GM18868 (cell line): ENCODE data around the gene OBSCN.

ENCODE experiments used
- ATAC-seq: cut with Tn5 transposase; IDR thresholded peaks from one replicate; pipeline ENCODE4 v1.9.1; 2021; ENCODE audit warnings: mild to moderate bottlenecking, moderate library complexity; ENCODE audit not compliant: unreplicated experiment

The OBSCN gene

DNA sequence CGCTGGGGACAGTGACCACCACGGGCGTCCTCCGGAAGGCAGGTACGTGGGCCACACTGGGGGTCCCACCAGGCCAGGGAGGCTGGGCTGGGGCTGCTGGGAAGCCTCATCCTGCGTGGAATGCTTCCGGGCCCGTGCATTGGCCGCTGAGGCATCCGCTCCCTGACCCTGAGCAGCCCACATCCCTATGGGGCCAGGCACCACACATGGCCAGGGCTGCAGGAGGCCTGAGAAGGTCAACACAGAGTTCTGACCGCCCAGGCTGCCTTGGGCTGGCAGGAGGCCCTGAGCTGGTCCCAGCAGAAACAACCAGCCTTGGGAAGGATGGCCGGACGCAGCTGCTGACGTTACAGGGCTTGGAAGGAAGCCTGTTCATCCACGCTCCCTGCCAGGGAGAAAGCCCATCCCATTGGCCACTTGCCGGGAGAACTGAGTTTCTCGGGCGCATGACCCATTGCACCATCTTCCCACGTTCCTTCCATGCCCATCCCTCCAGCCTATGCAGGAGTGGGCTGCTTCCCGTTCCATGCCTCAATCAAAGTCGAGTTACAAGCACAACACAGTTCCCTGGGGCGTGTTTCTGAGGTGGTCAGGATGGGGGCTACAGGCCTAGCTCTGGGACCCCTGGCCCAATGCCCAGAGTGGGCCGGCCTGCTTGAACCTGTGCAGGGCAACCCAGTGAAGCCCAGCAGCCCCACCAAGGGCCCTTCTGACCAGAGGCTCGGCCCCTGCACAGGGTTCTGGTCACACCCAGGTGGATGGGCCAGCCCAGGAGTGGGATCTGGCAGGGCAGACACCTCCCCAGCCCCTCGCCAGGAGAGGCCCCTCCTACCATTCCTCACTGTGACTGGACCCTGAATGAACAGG is 167.1 kb downstream of the OBSCN start:
- ATAC-seq: no peak

GRCh38 chr1:228375578-228376261 is 167.9 kb downstream of the OBSCN start:
- no peak for ATAC-seq

- no peak for ATAC-seq
Observed at GRCh38 chr1:228376262-228376628, 168.4 kb downstream of the OBSCN start.

DNA sequence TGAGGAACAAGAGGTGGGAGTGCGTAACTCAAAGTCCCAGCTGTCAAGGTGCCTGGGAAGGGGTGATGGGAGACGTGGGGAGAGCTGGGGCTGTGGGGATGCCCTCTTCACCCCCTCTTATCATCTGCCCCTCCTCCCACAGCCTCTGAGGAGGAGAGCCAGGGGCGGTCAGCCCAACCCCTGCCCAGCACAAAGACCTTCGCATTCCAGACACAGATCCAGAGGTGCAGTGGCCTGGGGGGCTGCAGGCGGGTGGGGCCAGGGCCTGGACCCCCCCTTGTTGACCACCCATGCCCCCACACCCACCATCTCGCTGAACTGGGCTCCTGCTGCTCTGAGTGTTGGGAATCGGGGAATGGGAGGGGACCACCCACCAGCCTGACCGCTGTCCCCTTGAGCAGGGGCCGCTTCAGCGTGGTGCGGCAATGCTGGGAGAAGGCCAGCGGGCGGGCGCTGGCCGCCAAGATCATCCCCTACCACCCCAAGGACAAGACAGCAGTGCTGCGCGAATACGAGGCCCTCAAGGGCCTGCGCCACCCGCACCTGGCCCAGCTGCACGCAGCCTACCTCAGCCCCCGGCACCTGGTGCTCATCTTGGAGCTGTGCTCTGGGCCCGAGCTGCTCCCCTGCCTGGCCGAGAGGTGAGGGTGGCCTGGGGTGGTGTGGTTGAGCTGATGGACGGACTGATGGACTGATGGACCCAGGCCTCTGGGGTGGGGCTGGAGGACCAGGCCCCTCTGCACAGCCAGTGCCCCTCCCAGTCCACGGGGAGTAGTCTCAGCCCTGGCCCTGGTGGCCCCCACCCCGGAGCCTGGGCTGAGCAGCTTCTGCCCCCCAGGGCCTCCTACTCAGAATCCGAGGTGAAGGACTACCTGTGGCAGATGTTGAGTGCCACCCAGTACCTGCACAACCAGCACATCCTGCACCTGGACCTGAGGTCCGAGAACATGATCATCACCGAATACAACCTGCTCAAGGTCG is 169.1 kb downstream of the OBSCN start:
- no peak for ATAC-seq

DNA sequence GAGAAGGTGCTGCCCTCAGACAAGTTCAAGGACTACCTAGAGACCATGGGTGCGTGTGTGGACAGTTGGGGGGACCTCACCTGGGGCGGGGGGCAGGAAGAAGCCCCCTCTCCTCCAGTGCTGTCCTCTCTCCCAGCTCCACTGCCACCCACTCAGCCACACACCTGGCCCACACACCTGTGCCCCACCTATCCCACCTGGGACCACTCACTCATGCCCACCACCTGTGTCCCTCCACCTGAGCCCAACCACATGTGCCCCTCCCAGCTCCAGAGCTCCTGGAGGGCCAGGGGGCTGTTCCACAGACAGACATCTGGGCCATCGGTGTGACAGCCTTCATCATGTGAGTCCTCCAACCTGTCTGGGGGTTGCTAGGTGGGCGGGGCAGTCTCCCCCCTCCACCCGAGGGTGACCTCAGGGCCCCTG is 169.8 kb downstream of the OBSCN start:
- no peak for ATAC-seq

- ATAC-seq: no peak
Observed at GRCh38 chr1:228378090-228378872, 170.4 kb downstream of the OBSCN start.

GRCh38 chr1:228378873-228379460 is 171.1 kb downstream of the OBSCN start:
- no peak for ATAC-seq

- ATAC-seq: no peak
Observed at GRCh38 chr1:228379666-228380065, 171.8 kb downstream of the OBSCN start.

DNA sequence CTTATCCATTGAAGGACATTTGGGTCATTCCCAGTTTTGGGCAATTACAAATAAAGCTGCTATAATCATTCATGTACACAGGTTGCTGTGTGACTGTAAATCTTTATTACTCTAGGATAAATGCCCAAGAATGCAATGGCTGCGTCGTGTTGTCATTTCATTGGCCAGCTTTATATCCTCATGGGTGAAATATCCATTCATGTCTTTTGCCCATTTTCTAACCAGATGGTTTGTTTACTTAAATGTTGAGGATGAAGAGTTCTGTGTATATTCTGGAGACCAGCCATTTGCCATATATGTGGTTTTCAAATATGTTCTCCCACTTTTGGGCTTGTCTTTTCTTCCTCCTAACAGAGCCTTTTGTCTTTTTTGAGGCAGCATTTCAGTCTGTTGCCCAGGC is 173.5 kb downstream of the OBSCN start:
- ATAC-seq: no peak

DNA sequence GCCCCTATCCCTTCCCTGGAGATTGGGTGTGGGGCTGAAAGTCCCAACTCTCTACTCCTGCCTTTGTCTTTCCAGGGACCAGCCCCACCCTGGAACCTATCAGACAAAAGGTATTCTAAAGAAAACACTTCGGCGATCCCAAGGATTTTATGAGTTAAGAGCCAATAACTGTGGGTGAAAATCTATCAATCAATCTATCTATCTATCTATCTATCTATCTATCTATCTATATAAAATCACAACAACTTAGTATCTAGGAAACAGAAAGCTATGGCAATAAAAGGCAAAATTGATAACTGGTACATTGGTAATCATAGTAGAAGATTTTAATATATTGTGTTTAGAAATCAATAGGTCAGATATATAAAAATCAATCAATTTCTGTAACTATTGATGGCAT is 175.9 kb downstream of the OBSCN start:
- no peak for ATAC-seq

DNA sequence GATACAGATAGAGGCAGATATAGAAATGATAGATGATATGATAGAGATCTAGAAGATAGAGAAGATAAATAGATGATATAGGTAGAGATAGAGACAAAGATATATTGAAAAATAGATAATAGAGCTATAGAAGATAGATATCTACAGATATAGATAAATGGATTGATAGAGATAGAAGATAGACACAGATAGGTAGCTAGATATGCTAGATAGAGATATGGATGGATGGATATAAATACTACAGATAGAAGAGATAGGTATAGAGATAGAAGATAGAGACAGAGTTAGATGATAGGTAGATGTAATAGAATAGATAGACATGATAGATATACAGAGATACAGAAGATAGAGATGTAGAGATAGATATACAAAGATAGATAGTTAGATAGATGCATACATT is 177.4 kb downstream of the OBSCN start:
- no peak for ATAC-seq

- ATAC-seq: no peak
Observed at GRCh38 chr1:228387321-228387720, 179.5 kb downstream of the OBSCN start.

GRCh38 chr1:228390649-228391048 is 182.8 kb downstream of the OBSCN start:
- ATAC-seq: no peak

- ATAC-seq: no peak
Observed at GRCh38 chr1:228391411-228392020, 183.7 kb downstream of the OBSCN start.

GRCh38 chr1:228392111-228392936 is 184.5 kb downstream of the OBSCN start:
- ATAC-seq: no peak

DNA sequence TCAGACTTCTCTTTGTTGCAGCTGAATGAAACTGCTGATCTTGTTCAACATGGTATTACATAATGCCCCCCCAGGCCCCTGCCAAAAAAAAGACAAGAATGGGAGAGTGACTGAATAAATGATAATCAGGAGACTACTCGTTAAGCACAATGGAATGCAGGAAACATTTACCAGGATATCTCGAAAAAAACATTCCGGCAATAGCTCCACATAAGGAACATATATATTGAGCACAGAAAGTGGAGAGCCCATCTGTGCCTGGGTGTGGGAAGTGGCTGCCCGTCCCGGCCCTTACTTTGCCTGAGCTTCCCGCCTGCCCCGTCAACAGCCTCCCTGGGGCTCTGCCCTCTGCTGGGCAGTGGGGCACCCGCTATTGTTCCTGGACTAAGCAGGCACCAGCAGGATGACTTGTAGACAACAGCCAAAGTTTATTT is 185.4 kb downstream of the OBSCN start:
- no peak for ATAC-seq

GRCh38 chr1:228393811-228394570 is 186.1 kb downstream of the OBSCN start:
- ATAC-seq: no peak
